Right ventricle myocardium superior (tissue), 1 donor: ENCODE data around the gene ZC3H12C. TPM values are rescaled to one million over a fixed set of nuclear protein-coding genes. Genes with fewer than 3 reads are reported as not detected.
A peak's percentile ranks its signal among the peaks of the same experiment; 100 is the strongest.

ENCODE experiments used
- ATAC-seq: fragments of 200-7000 bp; cut with Tn5 transposase; one replicate; pipeline ENCODE4 v1.9.1; 2020; ENCODE audit warnings: mild to moderate bottlenecking; ENCODE audit not compliant: poor library complexity
- DNase-seq: peaks from one replicate; pipeline ENCODE4 v3.0.0-alpha.2; 2020
- intact Hi-C: fragments of 100-400 bp; cut with DNase I; formaldehyde crosslinking; loops from one replicate; pipeline ENCODE4 v1.11.2; 2022
- total RNA-seq: library from RNA; stranded (reverse); fragmentation: NEBNext Ultra II Directional; extraction: Animal tissue kit (Norgen Biotek cat#: 25700); gene quantifications from one replicate; pipeline ENCODE4 v1.2.1, GENCODE V29; 2021
- donor health status: DM: no; HTN: yes; CAD: no; lungs with severe emphysema.

Gene ZC3H12C
- total RNA-seq, 1 donor from 2014 or later, result 16.1 TPM

DNA sequence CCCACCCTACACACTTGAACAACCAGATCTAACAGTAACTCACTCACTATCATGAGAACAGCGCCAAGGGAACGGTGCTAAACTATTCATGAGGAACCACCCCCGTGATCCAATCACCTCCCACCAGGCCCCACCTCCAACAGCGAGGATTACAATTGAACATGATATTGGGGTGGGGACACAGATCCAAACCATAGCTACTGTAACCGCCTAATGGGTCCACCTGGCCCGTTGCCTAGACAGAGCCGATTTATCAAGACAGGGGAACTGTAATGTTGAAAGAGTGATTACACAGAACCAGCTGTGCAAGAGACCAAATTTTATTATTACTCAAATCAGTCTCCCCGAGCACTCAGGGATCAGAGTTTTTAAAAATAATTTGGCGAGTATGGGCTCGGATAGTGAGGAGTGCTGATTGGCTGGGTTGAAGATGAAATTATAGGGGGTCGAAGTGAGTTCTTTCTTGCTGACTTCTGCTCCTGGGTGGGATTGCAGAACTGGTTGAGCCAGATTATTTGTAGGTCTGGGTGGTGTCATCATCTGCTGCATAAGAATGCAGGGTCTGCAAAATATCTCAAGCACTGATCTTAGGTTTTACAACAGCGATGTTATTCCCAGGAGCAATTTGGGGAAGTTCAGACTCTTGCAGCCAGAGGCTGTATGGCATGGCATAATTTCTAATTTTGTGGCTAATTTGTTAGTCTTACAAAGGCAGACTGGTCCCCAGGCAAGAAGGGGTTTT, 17.9 kb upstream of the ZC3H12C start:
- ATAC-seq (no peak), DNase-seq (peak; percentile 41)
- intact Hi-C loops, result no loop called here

DNA sequence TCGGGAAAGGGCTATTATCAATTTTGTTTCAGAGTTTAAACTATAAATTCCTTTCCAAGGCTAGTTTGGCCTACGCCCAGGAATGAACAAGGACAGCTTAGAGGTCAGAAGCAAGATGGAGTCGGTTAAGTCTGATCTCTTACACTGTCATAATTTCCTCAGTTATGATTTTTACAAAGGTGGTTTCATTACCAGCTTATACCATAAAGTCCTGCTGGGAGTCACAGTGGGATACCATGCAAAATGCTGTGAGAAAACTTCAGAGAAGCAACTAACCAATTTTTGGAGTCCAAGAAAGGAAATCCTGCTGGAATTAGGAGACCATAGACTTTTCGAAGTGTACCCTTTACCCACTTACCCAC, 17.4 kb upstream of the ZC3H12C start:
- ATAC-seq, result no peak

DNA sequence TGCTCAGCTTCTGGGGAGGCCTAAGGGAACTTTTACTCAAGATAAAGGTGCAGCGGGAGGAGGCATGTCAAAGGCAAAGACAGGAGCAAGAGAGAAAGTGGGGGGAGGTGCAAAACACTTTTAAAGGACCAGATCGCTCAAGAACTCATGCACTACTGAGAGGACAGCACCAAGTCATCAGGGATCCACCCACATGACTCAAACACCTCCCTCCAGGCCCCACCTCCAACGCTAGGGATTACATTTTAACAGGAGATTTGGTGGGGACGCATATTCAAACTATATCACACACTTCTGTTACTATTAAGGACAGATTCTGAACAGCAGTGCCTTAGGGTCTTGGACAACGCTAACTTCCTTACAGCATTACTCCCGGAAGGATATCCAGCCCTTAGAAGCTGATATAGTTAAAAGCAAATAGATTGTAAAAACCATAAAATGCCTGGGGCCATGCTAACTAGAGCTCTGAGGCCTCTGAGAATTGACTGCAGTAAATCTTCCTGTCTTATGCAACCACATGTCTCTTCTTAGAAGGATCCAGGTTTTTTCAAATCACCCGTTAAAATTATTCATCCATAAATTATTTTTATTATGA, 16.7 kb upstream of the ZC3H12C start:
- intact Hi-C loops, result no loop called here
- no peak for DNase-seq
- ATAC-seq, result no peak

More for the DNA sequence above, 17.4 kb upstream of the ZC3H12C start:
- no peak for DNase-seq
- intact Hi-C loops, result no loop called here

DNA sequence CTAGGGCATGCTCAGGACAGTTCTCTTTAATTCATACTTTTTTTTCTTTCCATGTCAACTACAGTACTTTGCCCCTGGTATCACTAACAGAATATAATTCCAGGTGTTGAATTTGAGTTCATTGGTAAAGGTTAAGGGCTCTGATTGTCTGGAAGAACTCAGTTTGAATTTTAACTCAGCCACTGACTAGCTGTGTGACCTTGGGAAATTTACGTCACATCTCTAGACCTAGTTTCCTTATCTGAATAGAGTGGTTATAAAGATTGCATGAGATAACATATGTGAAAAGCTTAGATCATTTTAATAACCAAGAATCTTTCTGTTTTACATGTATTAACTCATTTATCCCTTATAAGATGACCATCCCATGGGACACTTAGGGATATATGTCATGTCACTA, 15.8 kb upstream of the ZC3H12C start:
- no peak for ATAC-seq
- no peak for DNase-seq
- intact Hi-C loops, result no loop called here

DNA sequence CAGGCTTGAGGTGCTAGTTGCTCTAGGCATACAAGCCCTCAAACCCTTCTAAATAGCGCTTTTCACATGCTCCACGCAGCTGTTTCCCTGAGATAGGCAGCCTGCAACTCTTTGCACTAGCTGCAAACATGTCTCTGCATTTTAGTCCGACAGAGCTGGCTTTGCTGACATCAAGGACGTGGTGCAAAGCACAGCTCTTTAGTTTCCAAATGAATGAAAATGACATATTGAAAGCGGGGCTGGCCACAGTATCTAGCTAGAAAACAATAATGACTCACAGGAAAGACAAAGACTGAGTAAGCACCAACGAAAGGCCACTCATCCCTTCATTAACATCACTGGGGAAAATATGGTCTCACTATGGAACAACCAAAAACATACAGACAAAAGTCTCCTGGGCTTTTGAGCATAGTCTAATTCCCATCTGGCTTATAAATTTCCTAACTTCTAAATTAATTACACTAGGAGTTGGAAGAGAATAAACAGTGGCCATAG, 15.3 kb upstream of the ZC3H12C start:
- ATAC-seq (no peak), DNase-seq (no peak)
- intact Hi-C loops, result no loop called here

DNA sequence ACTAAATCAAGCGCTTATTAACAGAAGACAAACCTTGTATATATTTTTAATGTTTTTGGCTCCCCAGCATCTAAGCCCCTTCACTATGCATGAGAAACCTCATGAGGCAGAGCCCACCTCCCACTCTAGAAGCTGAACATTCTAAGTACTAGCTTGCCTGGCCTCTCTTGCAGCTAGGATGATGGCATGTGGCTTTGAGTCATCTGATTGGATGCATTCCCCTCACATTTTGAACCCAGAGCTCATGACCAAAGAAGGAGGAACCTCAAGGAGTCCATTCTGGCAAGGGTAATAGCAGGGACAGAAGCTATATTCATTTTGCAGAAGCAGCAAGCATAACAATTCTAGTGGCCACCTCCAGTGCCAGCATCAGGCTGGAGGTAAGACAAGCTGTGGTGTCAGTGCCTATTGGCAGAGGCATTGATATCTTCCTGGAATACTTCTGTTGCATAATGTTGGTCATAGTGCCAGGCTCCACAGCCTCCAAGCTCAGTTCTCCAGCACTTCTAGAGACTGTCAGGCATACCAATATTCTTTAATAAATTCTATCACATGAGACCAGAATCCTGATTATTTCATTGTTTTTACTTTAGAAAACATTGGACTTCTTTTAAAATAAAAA, 14.2 kb upstream of the ZC3H12C start:
- intact Hi-C loops, result no loop called here
- no peak for DNase-seq
- no peak for ATAC-seq

DNA sequence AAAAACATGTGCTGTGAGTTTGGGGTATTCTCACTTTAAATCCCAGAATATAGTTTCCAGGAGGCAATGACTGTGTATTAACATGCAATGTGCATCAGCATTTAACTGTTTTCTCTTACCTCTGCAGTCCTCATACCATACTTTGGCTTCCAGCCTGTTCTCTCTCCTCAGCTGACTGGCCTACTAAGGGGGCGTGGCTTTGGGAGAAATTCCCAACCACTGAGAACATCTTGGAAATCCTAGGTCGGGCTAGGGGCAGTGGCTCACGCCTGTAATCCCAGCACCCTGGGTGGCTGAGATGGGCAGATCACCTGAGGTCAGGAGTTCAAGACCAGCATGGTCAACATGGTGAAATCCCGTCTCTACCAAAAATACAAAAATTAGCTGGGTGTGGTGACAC, 13.5 kb upstream of the ZC3H12C start:
- intact Hi-C loops, result no loop called here
- ATAC-seq (no peak), DNase-seq (no peak)

DNA sequence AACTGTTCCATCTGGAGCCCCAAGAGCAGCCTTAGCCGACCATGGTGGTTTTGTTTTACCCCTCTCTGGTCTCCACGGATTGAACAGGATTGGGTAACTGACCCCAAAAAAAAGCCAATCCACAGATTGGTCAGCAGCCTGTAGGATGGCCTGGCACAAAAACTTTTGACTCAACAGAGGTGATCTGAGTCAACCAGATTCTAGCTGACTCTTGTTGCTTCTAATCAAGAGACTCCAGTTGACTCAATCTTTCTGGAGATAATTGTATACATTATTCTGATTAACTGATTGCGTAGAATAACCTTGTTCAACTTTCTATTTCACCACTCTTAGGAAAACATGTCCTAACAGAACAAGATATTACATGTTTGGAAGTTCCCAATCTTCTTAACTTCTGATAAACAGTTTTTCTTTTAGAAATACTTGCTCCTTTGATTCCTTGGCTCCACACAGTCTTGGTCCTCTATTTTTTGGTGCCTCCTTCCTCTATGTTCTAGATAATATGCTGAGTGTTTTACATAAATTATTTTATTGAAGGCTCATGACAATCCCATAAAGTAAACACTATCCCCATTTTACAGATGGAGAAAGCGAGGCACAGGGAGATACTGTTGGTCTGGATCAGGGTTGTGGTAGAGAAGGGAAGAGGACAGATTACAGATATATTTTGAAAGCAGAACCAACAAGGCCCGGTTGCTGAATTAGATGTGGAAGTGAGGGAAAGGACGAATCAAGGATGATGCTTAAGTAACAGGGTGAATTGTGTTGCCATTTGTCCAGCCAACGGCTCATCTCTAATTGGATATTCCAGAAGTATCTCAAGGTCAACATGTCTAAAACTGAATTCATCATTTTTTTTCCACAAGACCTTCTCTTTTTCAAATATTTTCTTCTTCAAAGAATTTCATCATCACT, 11.5 kb upstream of the ZC3H12C start:
- ATAC-seq (no peak), DNase-seq (no peak)
- intact Hi-C loops, result no loop called here

DNA sequence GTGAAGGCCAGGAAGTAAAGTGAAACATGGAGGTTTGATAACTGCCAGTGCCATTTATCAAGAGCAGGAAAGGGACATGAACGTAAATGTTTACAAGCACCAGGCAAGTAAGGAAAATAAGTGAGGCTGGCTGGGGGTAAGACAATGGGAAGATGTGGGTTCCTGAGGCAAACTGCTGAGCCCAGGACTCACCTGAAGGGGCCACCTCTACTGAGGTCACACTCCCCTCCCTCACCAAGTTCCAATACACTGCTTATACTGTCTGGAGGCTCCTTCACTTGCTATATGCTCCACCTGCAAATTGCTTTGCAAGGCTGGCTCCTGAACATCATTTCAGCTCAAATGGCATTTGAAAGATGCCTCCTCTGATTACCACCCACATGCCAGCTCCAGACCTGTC, 10.3 kb upstream of the ZC3H12C start:
- DNase-seq, result no peak
- ATAC-seq, result no peak
- intact Hi-C loops, result no loop called here

DNA sequence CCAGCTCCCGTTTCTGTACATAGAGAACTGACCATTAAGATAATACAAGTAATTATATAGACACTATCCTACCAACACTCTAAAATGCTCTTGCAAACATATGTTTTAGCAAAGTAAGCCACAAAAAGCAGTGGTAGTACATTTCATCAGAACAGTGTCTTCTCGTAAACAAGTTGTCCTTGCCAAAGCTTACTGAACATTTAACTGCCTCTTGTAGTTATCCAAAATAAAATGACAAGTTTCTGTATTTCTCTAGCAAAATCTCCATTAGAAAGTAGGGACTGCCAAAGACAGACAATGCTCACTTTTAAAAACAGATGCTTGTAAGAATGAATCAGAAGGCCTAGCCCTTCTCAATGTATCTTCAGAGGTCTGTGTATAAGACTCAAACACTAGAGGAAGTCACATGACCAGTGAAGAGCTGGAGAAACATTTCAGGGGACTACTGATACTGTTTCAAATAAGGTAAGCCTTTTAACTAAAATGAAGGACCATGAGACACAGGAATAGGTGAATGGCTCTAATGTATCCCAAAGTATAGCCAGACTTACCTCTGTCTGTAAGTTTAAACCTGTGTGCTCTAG, 7.8 kb upstream of the ZC3H12C start:
- ATAC-seq, result no peak
- no peak for DNase-seq
- intact Hi-C loops, result no loop called here

DNA sequence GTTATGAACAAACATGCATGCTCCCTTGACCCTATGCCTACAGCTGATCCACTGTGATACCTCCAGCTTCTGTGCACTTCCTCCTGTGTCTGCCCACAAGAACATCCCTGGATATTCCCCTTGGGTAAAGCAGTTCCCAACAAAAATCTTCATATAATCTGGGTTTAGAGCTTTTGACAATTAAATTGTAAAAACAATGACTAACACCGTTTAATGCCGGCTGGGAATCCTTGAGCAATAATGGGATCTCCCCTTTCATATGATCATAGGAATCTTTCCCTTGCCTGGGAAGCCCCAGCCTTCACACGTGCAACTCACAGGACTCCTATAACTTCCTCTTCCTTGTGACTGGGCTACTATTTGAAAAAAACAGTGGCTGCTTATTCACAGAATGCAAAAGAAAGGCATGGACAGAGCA, 6.3 kb upstream of the ZC3H12C start:
- intact Hi-C loops, result no loop called here
- DNase-seq (no peak), ATAC-seq (no peak)

DNA sequence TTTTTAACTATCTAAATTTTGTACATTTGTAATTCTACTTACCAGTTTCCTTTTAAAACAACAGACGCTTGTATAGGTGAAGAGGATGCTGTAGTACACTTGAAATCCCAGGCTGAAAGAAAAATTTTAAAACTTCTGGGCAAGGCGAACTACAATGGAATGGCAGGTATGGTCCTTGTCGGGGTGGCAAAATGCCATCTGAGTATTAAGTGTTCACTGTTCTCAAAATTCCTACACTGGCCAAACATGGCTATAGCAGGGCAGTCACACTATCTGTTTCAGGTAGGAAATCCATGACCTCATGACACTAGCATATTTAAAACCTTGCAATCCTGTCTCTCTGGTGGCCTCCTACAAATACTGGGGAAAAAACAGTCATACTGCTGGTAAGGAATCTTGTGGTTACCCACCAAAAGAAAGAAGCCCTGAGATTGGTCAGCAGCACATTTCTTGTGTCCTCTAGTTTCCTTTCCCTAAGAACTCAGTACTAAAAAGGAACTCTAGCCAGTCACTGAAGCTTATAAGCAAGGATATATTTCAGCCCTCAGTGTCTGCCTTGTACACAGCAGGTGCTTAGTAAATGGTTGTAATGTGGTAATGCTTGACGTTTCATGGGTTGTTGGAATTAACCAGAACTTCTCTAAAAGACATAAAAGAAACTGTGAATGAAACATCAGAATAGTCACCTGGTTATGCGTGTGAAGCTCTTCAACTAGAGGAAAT, 5.2 kb upstream of the ZC3H12C start:
- intact Hi-C loops, result no loop called here
- ATAC-seq, result no peak
- DNase-seq, result no peak

DNA sequence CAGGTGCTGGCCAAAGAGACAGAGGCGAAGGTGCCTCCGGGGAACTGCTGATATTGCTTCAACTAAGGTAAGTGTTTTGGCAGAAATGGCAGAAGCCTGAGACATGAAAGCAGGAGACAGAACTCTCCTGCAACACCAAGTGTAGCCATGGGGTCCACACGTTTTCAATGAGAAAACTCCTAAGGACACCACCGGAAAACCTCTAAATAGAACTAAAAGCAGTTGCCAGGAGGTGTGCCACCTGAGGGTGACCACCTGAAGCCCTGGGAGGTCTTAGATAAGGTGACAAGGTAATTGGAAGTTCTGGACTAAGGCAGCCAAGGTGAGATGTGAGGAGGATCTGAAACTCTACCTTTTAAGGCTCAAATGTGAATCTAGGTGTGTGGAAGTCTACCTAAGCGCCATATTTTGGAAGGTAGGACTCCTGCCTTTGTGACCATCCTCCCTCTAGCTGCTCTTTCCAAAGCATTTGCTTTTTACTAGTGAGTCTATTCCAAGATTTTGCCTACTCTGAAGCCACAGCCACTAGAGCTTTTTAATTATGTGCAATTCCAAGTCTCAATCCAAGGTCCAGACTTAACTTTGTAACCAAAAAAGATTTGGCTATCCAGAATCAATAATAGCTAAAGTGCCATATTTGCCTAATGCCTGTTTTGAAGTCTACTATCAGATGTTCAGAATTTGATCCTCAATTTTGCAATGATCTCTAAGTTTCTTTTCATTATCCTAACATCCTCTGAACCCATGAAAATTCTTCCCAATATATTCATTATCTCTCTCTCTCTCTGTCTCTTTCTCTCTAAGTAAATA, 4.5 kb upstream of the ZC3H12C start:
- intact Hi-C loops, result no loop called here
- DNase-seq, result no peak
- ATAC-seq, result no peak

DNA sequence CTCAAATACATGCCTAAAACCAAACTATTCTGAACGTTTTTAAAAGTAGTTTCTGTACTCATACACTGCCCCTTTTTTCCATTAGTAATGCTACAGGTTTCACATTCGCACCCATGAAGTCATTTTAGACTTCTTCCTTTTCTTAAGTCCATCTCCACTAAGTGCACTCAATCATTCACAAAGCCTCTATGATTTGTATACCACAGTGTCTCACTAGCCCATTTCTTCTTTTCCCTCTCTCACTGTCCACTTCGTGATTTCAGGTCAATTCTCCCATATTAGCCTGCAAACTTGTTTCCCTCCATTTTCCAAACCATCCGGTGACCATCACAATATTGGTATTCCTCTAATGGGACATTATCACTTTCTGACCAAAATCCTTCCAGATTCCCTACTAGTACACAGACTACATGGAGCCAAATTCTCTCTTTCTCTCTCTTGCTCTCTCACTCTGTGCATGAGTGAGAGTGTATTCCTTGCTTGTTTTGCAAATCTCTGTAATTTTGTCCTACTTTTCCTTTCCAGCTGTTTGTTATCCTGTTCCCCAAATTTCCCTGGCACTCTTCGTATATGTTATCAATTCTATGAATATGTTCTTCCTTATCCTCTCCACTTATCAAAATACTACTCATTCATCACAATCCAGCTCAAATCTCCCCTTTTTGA, 3.4 kb upstream of the ZC3H12C start:
- DNase-seq (no peak), ATAC-seq (no peak)
- intact Hi-C loops, result no loop called here

DNA sequence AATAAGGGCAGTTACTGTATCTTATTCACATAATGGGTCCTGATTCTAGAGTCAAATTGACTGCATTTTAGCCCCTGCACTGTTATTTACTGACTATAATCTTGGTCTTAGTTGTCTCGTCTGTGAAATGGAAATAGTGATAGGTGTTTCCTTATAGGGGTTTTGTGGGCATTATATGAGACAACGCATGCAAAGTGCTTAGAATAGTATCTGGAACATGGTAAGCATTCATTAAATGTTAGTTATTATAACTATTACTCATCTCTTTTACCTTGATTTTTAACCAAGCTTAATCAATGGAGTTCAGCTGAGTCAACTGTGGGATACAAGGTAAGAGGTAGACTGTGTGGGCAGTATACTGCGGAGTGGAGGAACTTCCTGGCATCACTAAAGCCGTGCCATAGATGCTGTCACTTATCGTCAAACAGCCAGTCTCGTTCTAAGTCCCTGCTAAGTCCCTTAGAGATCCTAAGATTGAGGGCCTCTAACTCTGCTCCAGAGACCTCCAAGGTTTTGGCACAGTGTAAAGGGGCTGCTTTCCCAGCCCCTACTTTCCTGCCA, 2.6 kb upstream of the ZC3H12C start:
- intact Hi-C loops, result no loop called here
- DNase-seq, result no peak
- no peak for ATAC-seq

DNA sequence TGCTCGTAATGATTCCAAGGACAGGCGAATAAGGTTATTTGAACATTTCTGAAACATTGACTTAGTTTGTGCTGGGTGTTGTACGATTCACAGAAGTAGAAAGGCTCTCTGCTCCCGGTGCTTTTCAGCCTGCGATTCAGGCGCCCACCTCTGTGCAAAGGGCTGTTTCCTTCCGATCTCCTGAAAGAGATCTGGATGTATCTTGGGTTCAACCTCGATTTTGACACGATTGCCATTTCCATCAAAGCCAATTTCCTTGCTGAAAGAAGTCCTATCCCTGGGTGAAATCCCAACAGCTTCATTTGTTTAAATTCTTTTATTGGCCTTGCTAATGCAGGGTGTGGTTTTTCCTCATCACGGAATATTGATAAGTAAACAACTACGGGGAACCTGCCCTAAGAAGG, 1.1 kb upstream of the ZC3H12C start:
- intact Hi-C loops, result no loop called here
- DNase-seq (no peak), ATAC-seq (no peak)
